ENCODE data around the gene SLC25A21.

Gene SLC25A21

GRCh38 chr14:36690311-36691040, 481.9 kb downstream of the SLC25A21 start:
- peak; percentile 2 for DNase-seq
- in situ Hi-C loops (cut with HindIII; ENCODE audit: low pct_ligation_motif_present, low pct_unique_long_range_greater_than_20kb, low sequenced_read_pairs): no loop called here

- in situ Hi-C loops (cut with HindIII; ENCODE audit: low pct_ligation_motif_present, low pct_unique_long_range_greater_than_20kb, low sequenced_read_pairs): no loop called here
- DNase-seq: no peak
These were observed 487.5 kb downstream of the SLC25A21 start for GRCh38 chr14:36684946-36685345.

GRCh38 chr14:36683083-36683724, 489.2 kb downstream of the SLC25A21 start:
- no peak for DNase-seq
- in situ Hi-C loops (cut with HindIII; ENCODE audit: low pct_ligation_motif_present, low pct_unique_long_range_greater_than_20kb, low sequenced_read_pairs): no loop called here

- no peak for DNase-seq
- in situ Hi-C loops (cut with HindIII; ENCODE audit: low pct_ligation_motif_present, low pct_unique_long_range_greater_than_20kb, low sequenced_read_pairs): no loop called here
These were observed 490.1 kb downstream of the SLC25A21 start for GRCh38 chr14:36682338-36682737.

- DNase-seq: no peak
- in situ Hi-C loops (cut with HindIII; ENCODE audit: low pct_ligation_motif_present, low pct_unique_long_range_greater_than_20kb, low sequenced_read_pairs): no loop called here
These were observed 496.2 kb downstream of the SLC25A21 start for GRCh38 chr14:36676236-36676635.

- in situ Hi-C loops (cut with HindIII; ENCODE audit: low pct_ligation_motif_present, low pct_unique_long_range_greater_than_20kb, low sequenced_read_pairs): no loop called here
- no peak for DNase-seq
These were observed 496.8 kb downstream of the SLC25A21 start for GRCh38 chr14:36675581-36675980.

GRCh38 chr14:36674659-36675058, 497.7 kb downstream of the SLC25A21 start:
- DNase-seq: no peak
- in situ Hi-C loops (cut with HindIII; ENCODE audit: low pct_ligation_motif_present, low pct_unique_long_range_greater_than_20kb, low sequenced_read_pairs): no loop called here

- in situ Hi-C loops (cut with HindIII; ENCODE audit: low pct_ligation_motif_present, low pct_unique_long_range_greater_than_20kb, low sequenced_read_pairs): no loop called here
- no peak for DNase-seq
These were observed 500.3 kb downstream of the SLC25A21 start for GRCh38 chr14:36672095-36672494.

- in situ Hi-C loops (cut with HindIII; ENCODE audit: low pct_ligation_motif_present, low pct_unique_long_range_greater_than_20kb, low sequenced_read_pairs): no loop called here
- DNase-seq: no peak
These were observed 501.3 kb downstream of the SLC25A21 start for GRCh38 chr14:36671149-36671548.

GRCh38 chr14:36667679-36668078, 504.7 kb downstream of the SLC25A21 start:
- DNase-seq: no peak
- in situ Hi-C loops (cut with HindIII; ENCODE audit: low pct_ligation_motif_present, low pct_unique_long_range_greater_than_20kb, low sequenced_read_pairs): no loop called here

GRCh38 chr14:36666416-36667206, 505.8 kb downstream of the SLC25A21 start:
- DNase-seq: no peak
- in situ Hi-C loops (cut with HindIII; ENCODE audit: low pct_ligation_motif_present, low pct_unique_long_range_greater_than_20kb, low sequenced_read_pairs): no loop called here

GRCh38 chr14:36665887-36666415, 506.5 kb downstream of the SLC25A21 start:
- no peak for DNase-seq
- in situ Hi-C loops (cut with HindIII; ENCODE audit: low pct_ligation_motif_present, low pct_unique_long_range_greater_than_20kb, low sequenced_read_pairs): no loop called here

- no peak for DNase-seq
- in situ Hi-C loops (cut with HindIII; ENCODE audit: low pct_ligation_motif_present, low pct_unique_long_range_greater_than_20kb, low sequenced_read_pairs): no loop called here
These were observed 507.8 kb downstream of the SLC25A21 start for GRCh38 chr14:36664322-36665193.

- in situ Hi-C loops (cut with HindIII; ENCODE audit: low pct_ligation_motif_present, low pct_unique_long_range_greater_than_20kb, low sequenced_read_pairs): no loop called here
- peak; percentile 4 for DNase-seq
These were observed 508.7 kb downstream of the SLC25A21 start for GRCh38 chr14:36663404-36664321.

- in situ Hi-C loops (cut with HindIII; ENCODE audit: low pct_ligation_motif_present, low pct_unique_long_range_greater_than_20kb, low sequenced_read_pairs): no loop called here
- DNase-seq: no peak
These were observed 509.6 kb downstream of the SLC25A21 start for GRCh38 chr14:36662543-36663403.

- in situ Hi-C loops (cut with HindIII; ENCODE audit: low pct_ligation_motif_present, low pct_unique_long_range_greater_than_20kb, low sequenced_read_pairs): no loop called here
- no peak for DNase-seq
These were observed 510.2 kb downstream of the SLC25A21 start for GRCh38 chr14:36662258-36662542.

Data from ACHN (cell line).